HEK293 (cell line): ENCODE measurements around the gene RFTN1.

ENCODE experiments used
- OSR2 ChIP-seq: fragments of 450-650 bp; formaldehyde crosslinking; IDR thresholded peaks from 2 replicates; pipeline ENCODE4 v1.5.1; 2016; ENCODE audit warnings: missing biosample characterization, missing genetic modification characterization
- REPIN1 ChIP-seq: fragments of 450-650 bp; formaldehyde crosslinking; IDR thresholded peaks from 2 replicates; pipeline ENCODE4 v1.5.1; 2017; ENCODE audit warnings: missing biosample characterization, missing genetic modification characterization, low read depth
- REST ChIP-seq: fragments of 450-650 bp; formaldehyde crosslinking; IDR thresholded peaks from 2 replicates; pipeline ENCODE4 v1.5.1; 2016; ENCODE audit warnings: missing biosample characterization, missing genetic modification characterization
- SETDB1 ChIP-seq: IDR thresholded peaks from one replicate; pipeline ENCODE4 v1.6.1; 2017; ENCODE audit warnings: mild to moderate bottlenecking, low read length, moderate library complexity, mixed read lengths; ENCODE audit not compliant: insufficient read length
- TCF7L2 ChIP-seq: IDR thresholded peaks from 2 replicates; pipeline ENCODE4 v1.6.1; 2011; ENCODE audit warnings: low read depth, mild to moderate bottlenecking, inconsistent platforms, low read length, moderate library complexity, borderline replicate concordance
- WT1 ChIP-seq: fragments of 450-650 bp; formaldehyde crosslinking; IDR thresholded peaks from 2 replicates; pipeline ENCODE4 v1.5.1; 2016; ENCODE audit warnings: missing biosample characterization, missing genetic modification characterization
- ZBTB17 ChIP-seq: fragments of 450-650 bp; formaldehyde crosslinking; IDR thresholded peaks from 2 replicates; pipeline ENCODE4 v1.5.1; 2016; ENCODE audit warnings: missing biosample characterization, missing genetic modification characterization
- ZBTB20 ChIP-seq: fragments of 450-650 bp; formaldehyde crosslinking; IDR thresholded peaks from 2 replicates; pipeline ENCODE4 v1.5.1; 2016; ENCODE audit warnings: missing biosample characterization, missing genetic modification characterization
- ZBTB6 ChIP-seq: fragments of 450-650 bp; formaldehyde crosslinking; IDR thresholded peaks from 2 replicates; pipeline ENCODE4 v1.5.1; 2017; ENCODE audit warnings: missing biosample characterization, missing genetic modification characterization
- ZNF10 ChIP-seq: fragments of 450-650 bp; formaldehyde crosslinking; IDR thresholded peaks from 2 replicates; pipeline ENCODE4 v1.5.1; 2017; ENCODE audit warnings: missing biosample characterization, missing genetic modification characterization
- ZNF140 ChIP-seq: fragments of 450-650 bp; formaldehyde crosslinking; IDR thresholded peaks from 2 replicates; pipeline ENCODE4 v1.5.1; 2016; ENCODE audit warnings: missing biosample characterization, missing genetic modification characterization
- ZNF239 ChIP-seq: fragments of 450-650 bp; formaldehyde crosslinking; IDR thresholded peaks from 2 replicates; pipeline ENCODE4 v1.5.1; 2016; ENCODE audit warnings: missing biosample characterization, missing genetic modification characterization
- ZNF302 ChIP-seq: fragments of 450-650 bp; formaldehyde crosslinking; IDR thresholded peaks from 2 replicates; pipeline ENCODE4 v1.5.1; 2016; ENCODE audit warnings: missing biosample characterization, missing genetic modification characterization, low read depth
- ZNF324 ChIP-seq: fragments of 450-650 bp; formaldehyde crosslinking; IDR thresholded peaks from 2 replicates; pipeline ENCODE4 v1.5.1; 2016; ENCODE audit warnings: missing biosample characterization, missing genetic modification characterization
- ZNF391 ChIP-seq: fragments of 450-650 bp; formaldehyde crosslinking; IDR thresholded peaks from 2 replicates; pipeline ENCODE4 v1.5.1; 2016; ENCODE audit warnings: low read depth, missing biosample characterization, missing genetic modification characterization, borderline replicate concordance
- ZNF394 ChIP-seq: fragments of 450-650 bp; formaldehyde crosslinking; IDR thresholded peaks from 2 replicates; pipeline ENCODE4 v1.5.1; 2016; ENCODE audit warnings: missing biosample characterization, missing genetic modification characterization, mild to moderate bottlenecking, moderate library complexity, borderline replicate concordance
- ZNF404 ChIP-seq: fragments of 450-650 bp; formaldehyde crosslinking; IDR thresholded peaks from 2 replicates; pipeline ENCODE4 v1.5.1; 2017; ENCODE audit warnings: missing biosample characterization, missing genetic modification characterization
- ZNF518A ChIP-seq: fragments of 450-650 bp; formaldehyde crosslinking; conservative IDR thresholded peaks from 2 replicates; pipeline ENCODE4 v1.5.1; 2016; ENCODE audit warnings: low read depth, missing biosample characterization, missing genetic modification characterization
- ZNF548 ChIP-seq: fragments of 450-650 bp; formaldehyde crosslinking; IDR thresholded peaks from 2 replicates; pipeline ENCODE4 v1.5.1; 2016; ENCODE audit warnings: missing biosample characterization, missing genetic modification characterization
- ZNF580 ChIP-seq: fragments of 450-650 bp; formaldehyde crosslinking; IDR thresholded peaks from 2 replicates; pipeline ENCODE4 v1.5.1; 2016; ENCODE audit warnings: missing biosample characterization, missing genetic modification characterization
- ZNF621 ChIP-seq: fragments of 450-650 bp; formaldehyde crosslinking; IDR thresholded peaks from 2 replicates; pipeline ENCODE4 v1.5.1; 2017; ENCODE audit warnings: missing biosample characterization, missing genetic modification characterization
- ZNF639 ChIP-seq: fragments of 450-650 bp; formaldehyde crosslinking; IDR thresholded peaks from 2 replicates; pipeline ENCODE4 v1.5.1; 2016; ENCODE audit warnings: missing biosample characterization, missing genetic modification characterization
- ZNF677 ChIP-seq: fragments of 450-650 bp; IDR thresholded peaks from 2 replicates; pipeline ENCODE4 v1.5.0; 2018; ENCODE audit warnings: missing biosample characterization, mild to moderate bottlenecking, missing genetic modification characterization, moderate library complexity
- ZNF76 ChIP-seq: fragments of 450-650 bp; formaldehyde crosslinking; IDR thresholded peaks from 2 replicates; pipeline ENCODE4; 2016; ENCODE audit warnings: low read depth, missing biosample characterization, missing genetic modification characterization, borderline replicate concordance
- ZSCAN18 ChIP-seq: fragments of 450-650 bp; formaldehyde crosslinking; IDR thresholded peaks from 2 replicates; pipeline ENCODE4 v1.5.1; 2016; ENCODE audit warnings: missing biosample characterization, missing genetic modification characterization

Gene RFTN1

GRCh38 chr3:16482770-16483531, 30.5 kb downstream of the RFTN1 start (continued):
- TF ChIP-seq REST (tag by site-specific recombination) (no peak), ZNF239 (tag by site-specific recombination) (no peak), ZNF140 (tag by site-specific recombination) (no peak), WT1 (tag by site-specific recombination) (peak; percentile 100), SETDB1 (no peak), ZNF394 (peak; percentile 82), ZBTB17 (tag by site-specific recombination) (peak; percentile 83; the same call in 1 of the 2 replicates), ZNF580 (tag by site-specific recombination) (peak; percentile 88), ZNF639 (peak; percentile 97), REPIN1 (tag by site-specific recombination) (no peak), ZSCAN18 (tag by site-specific recombination) (no peak), ZNF548 (tag by site-specific recombination) (no peak), ZNF404 (no peak), OSR2 (peak; percentile 99), ZNF10 (tag by site-specific recombination) (peak; percentile 70), ZNF324 (tag by site-specific recombination) (peak; percentile 98), ZNF302 (tag by site-specific recombination) (no peak), ZNF518A (tag by site-specific recombination) (peak; percentile 63), ZBTB6 (tag by site-specific recombination) (peak; percentile 80), ZNF677 (tag by site-specific recombination) (no peak), ZNF76 (peak; percentile 52; the same call in 1 of the 2 replicates), TCF7L2 (peak; percentile 61; the same call in 1 of the 2 replicates), ZNF391 (tag by site-specific recombination) (peak; percentile 76; the same call in 1 of the 2 replicates), ZNF621 (no peak), ZBTB20 (tag by site-specific recombination) (0 out of 2 replicates have a peak, but pooled peaks have one; percentile 19)
